Measurements from ENCODE around the gene GALNT14.

GALNT14 gene

DNA sequence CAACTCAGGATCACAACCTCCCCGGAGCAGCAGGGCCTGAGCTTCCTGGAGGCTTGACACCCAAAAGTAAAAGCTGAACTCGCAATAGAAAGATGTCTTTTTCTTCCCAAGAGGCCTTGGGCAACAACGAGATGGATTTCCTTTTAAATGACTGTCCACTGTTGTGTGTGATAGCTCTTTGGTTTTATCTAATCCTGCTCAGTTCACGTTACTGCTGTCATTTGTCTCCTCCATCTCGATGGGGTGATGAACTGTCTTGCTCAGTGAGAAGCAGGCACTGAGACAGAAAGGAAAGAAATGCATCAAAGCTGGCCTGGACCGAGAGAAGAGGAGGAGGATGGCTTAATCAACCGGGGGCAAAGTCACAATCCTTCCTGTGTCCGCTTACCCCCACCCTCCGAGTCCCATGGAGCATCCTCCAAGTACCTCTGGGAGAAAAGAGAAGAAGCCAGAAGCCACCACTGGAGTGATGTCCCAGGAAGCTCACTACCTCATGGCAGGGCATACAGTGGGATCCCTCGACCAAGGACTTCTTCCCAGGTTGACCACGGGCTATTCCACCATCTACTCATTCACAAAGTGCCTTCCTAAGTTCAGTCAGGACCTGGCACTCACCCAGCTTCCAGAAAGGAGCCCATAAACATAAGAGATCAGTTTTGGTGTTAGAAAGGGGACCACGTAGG lies 68.5 kb downstream of the GALNT14 start:
- H3K4me3 ChIP-seq (ENCODE audit: low read length) = no peak overlapping the region
- no peak for DNase-seq (ENCODE audit: low read depth, low spot score)

DNA sequence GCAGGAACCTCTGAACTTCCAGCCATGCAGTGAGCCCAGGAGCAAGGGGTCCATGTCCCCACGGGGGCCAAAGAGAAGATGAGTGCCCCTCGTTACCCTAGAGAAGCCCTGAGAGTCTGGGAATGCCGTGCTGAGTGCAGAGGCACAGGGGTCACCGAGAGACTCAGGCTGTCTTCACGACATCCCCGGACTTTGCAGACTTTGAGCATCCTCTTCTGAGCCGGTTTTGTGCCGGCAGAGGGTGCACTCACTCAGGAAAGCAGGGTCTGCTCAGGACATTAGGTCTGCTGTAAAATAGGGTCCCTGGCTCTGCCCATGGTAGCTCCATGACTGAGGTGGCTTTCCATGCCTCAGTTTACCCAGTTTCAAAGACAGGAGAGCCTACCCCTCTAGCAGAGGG lies 71.0 kb downstream of the GALNT14 start:
- DNase-seq (ENCODE audit: low read depth, low spot score) = no peak
- no peak overlapping the region for H3K4me3 ChIP-seq (ENCODE audit: low read length)

DNA sequence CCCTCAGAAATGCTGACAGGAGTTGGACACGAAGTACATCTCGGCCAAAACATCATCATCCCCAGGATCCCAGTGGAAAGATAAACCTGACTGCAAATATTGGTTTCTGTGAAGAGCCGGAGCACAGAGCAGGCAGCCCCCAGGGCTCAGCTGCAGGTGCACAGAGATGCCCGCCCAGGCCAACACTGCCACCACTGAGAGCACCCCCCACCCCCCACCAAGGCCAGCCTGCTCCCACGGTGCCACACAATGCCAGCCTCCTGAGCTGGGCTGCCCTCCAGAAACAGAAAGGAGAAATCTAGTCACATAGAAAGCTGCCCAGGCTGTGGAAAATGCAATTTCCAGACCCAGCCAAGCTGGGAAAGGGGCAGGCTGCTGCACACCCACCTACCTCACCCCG lies 71.7 kb downstream of the GALNT14 start:
- DNase-seq (ENCODE audit: low read depth, low spot score) = no peak
- no peak overlapping the region for H3K4me3 ChIP-seq (ENCODE audit: low read length)

DNA sequence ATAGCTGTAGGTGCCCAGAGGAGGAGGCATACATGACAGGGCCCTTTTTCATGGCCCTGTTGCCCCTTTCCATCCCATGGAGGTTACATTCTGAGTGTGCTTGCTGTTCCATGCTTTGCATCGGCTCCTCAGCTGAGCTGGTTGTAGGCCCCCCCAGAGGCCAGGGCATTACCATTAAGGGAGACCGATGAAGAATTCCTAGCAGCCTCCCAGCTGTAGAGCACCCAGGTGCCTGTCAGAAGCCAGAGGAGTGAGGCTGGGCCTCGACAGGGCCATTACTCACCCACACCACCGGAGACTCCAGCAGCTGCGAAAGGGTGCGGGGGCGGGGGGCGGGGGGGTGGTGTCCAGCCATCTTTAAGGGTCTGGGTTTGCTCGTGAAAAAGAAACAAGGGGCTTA lies 72.2 kb downstream of the GALNT14 start:
- H3K4me3 ChIP-seq (ENCODE audit: low read length) = no peak overlapping the region
- DNase-seq (ENCODE audit: low read depth, low spot score) = no peak

DNA sequence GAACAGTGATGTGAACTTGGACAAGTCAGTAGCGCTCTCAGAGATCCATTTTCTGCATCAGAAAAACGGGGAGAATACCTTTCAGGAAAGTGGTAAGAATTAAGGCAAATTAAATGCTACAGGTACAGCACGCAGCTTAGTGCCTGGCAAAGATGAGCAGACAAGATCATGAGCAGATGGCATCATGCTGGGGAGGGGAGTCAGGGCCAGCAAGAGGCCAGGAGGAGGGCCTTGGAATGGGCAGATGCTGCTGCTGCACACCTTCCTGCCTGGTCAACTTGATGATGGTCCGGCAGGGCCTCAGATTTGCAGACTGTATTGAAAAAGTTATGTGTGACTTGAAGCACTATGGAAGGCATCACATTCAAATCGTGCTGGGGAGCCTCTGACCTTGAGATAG lies 72.9 kb downstream of the GALNT14 start:
- no peak for DNase-seq (ENCODE audit: low read depth, low spot score)
- H3K4me3 ChIP-seq (ENCODE audit: low read length) = no peak overlapping the region

DNA sequence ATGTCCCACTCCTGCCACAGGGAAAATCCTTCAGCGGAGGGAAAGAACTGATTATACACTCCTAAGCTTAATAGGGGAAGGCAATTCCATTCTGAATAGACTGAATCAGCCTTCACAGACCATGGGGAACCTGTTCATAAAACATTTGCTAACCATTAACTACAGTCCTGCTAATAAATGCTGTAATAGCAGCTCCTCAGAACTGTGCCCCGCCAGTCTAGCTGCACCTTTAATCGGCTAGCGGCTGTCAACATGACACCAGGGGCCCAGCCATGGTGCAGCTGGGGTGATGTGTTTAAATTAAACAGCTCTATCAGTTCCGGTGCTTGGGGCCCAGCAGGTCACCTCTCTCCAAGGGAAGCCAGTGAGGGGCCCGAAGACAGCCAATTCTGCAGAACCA lies 77.8 kb downstream of the GALNT14 start:
- no peak overlapping the region for H3K4me3 ChIP-seq (ENCODE audit: low read length)
- DNase-seq (ENCODE audit: low read depth, low spot score) = no peak

DNA sequence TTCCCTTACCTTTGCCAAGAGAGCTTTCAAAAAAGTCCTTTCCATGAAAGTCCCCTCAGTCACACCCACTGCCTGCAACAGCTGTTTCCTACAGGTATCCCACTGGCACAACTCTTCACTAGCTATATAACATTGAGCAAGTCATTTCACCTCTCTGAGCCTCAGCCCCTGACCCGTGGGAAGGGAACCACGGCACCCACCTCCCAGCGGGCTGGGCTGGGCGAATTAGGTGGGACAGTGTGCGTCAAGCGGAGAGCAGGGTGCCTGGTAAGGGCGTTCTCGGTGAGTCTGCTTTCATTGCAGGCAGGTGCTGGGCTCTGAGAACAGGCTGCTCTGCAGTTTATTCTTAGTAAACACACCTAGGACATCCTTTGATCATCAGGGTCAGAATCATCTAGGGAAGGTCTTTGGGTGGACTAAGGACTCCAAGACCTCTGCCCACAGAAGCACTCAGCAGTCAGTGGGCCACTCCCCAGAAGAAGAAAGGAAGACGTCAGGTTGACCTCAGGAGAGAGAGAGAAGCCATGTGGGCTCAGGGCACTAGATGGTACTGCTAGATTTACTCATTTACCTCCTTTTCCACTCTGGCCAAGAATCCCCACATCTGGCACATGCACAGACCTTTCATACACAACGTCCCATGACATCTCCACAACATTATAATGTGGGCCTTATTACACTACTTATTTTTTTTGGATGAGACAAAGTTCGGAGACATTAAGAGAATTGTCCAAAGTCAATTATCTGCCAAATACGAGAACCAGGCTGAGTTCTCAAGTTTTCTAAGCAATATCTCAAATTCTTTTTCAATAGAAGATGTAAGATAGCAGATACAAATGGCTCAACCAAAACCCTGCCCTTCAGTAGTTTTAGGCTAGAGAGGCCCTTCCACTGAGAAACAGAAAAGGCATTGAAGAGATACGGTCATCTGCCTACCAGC lies 79.9 kb downstream of the GALNT14 start:
- H3K4me3 ChIP-seq (ENCODE audit: low read length) = no peak overlapping the region
- DNase-seq (ENCODE audit: low read depth, low spot score) = no peak

DNA sequence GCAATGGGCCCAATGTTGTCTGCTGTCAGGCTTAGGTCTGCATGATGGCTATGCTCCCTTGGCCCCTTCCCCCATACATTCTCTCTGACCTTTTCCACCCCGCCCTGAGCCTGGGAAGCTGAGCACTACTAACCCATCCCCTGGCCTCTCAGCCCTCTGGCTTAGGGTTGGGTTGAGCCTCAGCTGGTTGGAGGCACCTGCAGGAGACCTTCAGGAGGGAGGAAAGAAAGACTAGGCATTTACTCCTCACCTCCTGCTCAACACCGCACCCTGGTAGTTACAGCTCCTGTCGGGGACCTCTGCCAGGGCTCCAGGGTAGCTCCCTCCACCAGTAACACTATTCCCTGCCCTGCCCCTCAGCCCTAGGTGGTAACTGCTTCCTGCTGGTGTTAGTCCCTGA lies 80.5 kb downstream of the GALNT14 start:
- no peak overlapping the region for H3K4me3 ChIP-seq (ENCODE audit: low read length)
- no peak for DNase-seq (ENCODE audit: low read depth, low spot score)

DNA sequence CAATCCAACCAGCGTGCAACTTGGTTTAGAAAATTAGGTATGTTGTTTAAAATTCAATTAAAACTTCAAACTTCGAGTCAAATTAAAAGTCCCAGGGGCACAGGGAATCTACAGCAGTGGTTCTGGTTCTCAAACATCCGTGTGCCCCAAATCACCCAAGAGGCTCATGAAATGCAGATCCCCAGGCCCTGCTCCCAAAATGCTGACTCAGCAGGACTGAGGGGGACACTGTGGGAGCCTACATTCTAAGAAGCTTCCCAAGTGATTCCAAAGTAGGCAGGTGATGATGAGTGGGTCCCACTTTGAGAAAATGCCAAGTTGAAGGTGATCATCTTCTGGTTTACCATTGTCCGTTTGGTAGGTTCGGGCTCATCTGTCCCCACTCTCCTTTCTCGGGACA lies 82.3 kb downstream of the GALNT14 start:
- no peak for DNase-seq (ENCODE audit: low read depth, low spot score)
- H3K4me3 ChIP-seq (ENCODE audit: low read length) = no peak overlapping the region

DNA sequence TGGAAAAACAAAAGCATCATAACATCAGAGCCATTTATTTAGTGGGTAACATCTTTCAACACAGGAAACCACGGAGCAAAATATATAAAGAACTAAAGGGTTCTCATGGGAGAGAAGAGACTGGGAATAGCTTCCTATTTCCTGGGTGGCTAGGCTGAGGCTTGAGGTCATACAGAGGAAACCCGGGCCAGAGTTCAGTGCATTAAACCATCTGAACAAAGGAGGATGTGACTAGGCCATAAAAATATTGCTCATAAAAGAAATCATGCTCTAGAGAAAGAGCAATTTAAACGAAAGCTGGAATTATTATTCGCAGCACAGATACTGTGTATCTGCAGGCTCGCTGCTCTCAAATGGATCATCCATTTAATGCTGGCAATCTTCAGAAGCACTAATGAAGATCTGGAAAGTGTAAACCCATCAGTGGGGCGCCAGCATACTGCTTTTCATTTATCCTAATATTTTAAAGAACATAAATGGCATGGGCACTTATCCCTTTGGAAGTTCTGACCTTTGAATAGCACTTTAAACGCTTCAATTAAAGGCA lies 83.3 kb downstream of the GALNT14 start:
- no peak for DNase-seq (ENCODE audit: low read depth, low spot score)
- H3K4me3 ChIP-seq (ENCODE audit: low read length) = no peak overlapping the region

DNA sequence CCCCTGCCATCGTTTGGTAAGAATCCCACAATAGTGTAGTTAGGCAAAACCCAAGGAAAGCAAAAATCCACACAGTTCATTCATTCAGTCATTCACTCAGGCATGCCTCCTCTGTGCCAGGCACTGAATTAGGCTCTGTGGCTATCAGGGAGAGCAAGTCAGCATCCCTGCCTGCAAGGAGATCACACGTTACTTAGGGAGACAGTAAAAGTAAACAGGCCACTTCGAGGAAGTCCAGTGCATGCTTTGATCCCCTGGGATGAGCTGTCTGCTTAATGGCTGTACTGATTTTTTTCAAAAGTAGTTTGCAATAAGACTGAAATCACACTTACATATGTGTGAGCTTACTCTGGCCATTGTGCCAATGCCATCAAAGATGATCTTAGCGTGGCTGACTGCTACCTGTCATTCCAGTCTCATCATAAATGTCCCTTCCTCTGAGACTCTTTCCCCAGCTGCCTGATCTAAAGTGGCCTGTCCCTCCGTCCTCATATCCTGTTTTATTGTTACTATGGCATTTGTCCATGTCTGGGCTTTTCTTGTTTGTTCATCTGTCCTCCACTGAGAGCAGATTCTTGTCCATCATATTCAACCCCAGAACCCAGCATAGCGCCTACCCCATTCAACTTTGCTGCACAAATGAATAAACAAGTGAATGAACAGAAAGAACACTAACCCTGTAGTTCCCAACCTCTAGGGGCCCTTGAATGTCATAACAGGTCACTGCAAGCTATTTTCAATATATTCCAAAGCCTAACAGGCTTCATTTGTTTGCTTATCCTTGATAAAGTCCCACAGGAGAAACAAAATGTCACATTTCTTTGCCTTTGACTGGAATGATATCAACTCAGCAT lies 84.1 kb downstream of the GALNT14 start:
- no peak for DNase-seq (ENCODE audit: low read depth, low spot score)
- H3K4me3 ChIP-seq (ENCODE audit: low read length) = no peak overlapping the region

DNA sequence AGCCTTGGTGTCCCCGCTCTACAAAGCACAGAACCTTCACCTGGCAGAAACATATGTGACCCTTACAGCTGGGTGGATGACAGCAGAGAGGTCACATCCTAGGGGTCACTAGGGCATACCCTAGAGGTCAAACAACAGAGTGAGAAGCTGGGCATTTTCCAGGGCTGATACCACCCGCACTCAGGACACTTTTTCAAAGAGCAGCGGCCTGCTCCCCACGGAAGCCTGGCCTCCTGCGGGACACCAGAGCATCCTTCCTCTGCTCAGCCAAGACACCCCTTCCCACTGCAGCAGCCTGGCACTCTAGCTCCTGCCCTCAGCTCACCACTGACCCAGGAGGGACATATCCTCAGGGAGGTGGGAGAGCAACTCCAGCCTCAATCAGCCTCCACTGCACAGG lies 86.0 kb downstream of the GALNT14 start:
- H3K4me3 ChIP-seq (ENCODE audit: low read length) = no peak overlapping the region
- no peak for DNase-seq (ENCODE audit: low read depth, low spot score)

DNA sequence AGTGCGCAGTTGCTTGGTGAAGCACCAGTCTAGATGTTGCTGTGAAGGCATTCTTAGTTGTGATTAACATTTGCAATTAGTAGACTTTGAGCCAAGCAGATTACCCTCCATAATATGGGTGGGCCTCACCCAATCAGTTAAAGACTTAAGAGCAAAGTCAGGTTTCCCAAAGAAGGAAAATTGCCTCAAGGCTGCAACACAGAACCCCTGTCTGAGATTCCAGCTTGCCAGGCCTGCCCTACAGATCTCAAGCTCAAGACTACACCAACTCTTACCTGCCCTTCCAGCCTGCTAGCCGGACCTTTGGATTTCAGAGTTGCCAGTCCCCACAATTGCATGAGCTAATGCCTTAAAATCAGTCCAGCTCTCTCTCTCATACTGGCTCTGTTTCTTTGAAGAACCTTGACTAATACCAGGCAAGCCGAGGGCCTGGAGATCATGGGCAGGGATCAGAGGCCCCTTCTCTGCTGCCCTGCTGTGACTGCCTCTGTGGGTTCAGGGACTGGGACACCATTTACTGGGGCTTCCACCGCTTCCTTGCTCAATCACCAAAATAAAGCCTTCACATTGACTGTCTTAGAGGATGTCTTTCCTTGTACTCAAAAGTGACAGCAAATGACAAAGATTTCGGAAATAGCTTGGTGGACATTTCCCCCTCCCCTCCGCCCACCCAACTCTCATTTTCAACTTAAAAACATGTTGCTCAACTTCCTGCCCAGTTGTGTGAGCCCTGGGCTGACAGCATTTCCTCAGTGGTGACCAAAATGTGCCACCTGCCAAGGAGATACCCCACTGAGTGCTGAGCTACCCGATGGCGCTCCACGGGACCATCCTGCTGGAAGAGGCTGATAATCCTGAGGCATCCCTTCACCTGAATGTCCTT lies 86.7 kb downstream of the GALNT14 start:
- no peak for DNase-seq (ENCODE audit: low read depth, low spot score)
- H3K4me3 ChIP-seq (ENCODE audit: low read length) = no peak overlapping the region

DNA sequence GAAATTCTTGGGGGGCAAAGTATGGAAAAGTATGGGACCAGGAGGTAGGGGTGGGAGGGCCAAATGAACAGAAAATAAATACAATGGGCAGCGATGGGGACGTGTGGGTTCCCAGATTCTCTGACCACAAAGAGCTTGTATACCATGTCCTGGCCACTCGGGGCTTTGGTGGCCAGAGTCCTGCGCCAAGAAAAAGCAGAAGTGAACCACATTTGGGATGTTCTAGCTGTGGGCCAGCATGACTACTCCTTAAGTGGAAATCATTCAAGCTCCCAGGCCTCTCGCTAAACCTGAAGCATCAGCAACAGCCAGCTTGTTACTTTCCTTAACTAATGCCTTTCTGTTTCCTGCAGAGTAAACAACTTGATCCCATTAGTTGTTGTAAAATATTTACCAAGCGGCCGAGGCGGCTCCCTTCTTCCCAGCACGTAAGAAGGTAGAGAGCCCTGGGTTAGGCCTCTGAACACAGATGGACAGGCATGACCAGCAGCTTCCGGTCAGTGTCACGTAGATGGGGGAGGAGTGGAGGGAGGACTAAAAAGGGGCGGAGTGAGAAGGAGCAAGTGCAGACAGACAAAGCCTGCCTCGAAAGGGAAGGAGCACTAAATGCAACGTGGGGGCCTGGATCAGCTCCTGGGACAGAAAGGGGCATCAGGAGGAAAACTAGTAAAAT lies 88.2 kb downstream of the GALNT14 start:
- H3K4me3 ChIP-seq (ENCODE audit: low read length) = no peak overlapping the region
- DNase-seq (ENCODE audit: low read depth, low spot score) = no peak

DNA sequence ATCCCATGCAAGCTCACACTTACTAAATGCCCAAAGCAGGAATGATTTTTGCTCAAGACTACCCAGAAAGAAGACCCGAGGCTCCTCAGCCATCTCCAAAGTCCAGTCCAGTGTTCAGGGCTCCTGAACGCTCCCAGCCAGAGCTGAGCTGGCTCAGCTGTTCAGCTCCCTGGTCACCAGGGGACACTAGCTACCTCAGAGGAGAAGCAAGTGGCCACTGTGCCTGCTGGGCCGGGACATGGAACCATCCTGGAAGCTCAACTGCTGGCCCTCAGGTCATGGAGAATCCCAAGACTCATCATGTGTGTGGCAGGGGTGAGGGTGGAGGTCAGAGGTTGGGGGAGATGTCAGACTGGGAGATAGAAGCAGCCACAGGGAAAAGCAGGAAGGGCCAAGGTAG lies 89.0 kb downstream of the GALNT14 start:
- DNase-seq (ENCODE audit: low read depth, low spot score) = no peak
- no peak overlapping the region for H3K4me3 ChIP-seq (ENCODE audit: low read length)

DNA sequence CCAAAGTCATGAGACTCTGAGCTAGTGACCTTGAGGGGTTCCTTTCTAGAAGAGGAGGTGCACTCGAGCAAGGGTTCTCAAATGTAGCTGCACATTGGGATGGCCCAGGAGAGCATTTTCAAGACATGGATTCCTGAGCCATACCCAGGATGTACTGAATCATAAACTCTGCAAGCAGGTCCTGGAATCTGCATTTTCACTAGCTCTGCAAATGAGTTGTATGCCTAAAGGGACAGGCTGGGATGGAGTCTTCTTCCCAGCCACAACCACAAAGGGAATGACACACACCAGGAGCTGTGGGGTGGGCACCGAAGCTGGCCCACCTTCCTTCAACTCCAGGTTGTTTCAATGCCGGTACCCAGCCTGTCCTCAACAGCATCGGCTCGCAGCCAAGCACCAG lies 90.6 kb downstream of the GALNT14 start:
- no peak overlapping the region for H3K4me3 ChIP-seq (ENCODE audit: low read length)
- no peak for DNase-seq (ENCODE audit: low read depth, low spot score)

DNA sequence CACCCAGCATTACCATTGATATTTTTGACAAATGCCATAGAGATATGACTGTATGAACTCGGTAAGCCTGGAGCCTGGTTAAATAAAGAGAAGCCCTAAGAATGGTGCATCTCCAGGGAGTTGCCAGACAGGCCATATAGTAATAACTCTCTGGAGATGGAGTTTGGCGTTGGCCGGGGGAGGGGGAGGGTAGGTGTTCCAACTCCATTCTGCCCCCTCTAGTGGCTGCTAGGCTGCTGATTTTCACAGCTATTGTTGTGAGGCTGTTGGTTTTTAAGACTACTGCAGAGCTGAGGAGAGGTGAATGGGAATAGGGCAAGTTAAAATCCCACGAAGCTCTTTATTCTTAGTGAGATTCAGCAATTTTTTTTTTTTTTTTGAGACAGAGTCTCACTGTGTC lies 99.9 kb downstream of the GALNT14 start:
- H3K4me3 ChIP-seq (ENCODE audit: low read length) = no peak overlapping the region
- DNase-seq (ENCODE audit: low read depth, low spot score) = no peak

DNA sequence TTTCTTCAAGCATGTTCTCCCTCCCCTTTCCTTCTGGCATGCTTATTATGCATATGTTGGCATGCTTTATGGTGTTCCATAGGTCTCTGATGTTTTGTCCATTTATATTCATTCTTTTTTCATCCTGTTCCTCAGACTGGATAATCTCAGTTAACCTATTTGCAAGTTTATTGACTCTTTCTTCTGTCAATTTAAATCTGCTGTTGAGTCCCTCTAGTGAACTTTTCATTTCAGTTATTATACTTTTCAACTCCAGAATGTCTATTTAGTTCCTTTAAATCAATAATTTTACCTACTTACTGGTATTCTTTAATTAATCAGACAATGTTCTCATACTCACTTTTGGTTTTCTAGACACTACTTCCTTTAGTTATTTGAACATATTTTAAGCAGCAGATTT lies 101.2 kb downstream of the GALNT14 start:
- H3K4me3 ChIP-seq (ENCODE audit: low read length) = no peak overlapping the region
- no peak for DNase-seq (ENCODE audit: low read depth, low spot score)

Measured in Jurkat, Clone E6-1 (cell line).